Dermis blood vessel endothelial cell (primary cell): ENCODE data around the gene ARL14EPL. TPM values are rescaled to one million over a fixed set of nuclear protein-coding genes. Genes with fewer than 3 reads are reported as not detected.

Experiments used
- DNase-seq: peaks from one replicate; pipeline ENCODE4 v3.0.0; 2010
- total RNA-seq: library from RNA; depleted of rRNA; stranded (reverse); fragments of >200 nt; gene quantifications from 2 replicates; pipeline ENCODE4 v1.2.3, GENCODE V29; 2014

Gene ARL14EPL
- total RNA-seq = under 0.01 TPM in 1 of 2 replicates, not detected in the other

- DNase-seq = peak; percentile 91
Observed at GRCh38 chr5:116032094-116032517, at the start of gene ARL14EPL. TSS of gene ARL14EPL (plus strand) at chr5:116032472. CDS start at chr5:116051466, 18,994 bp downstream.

GRCh38 chr5:115983519-115983918 lies 48.8 kb upstream of the ARL14EPL start:
- DNase-seq = no peak

- DNase-seq = no peak
Observed at GRCh38 chr5:115985802-115986757, 46.2 kb upstream of the ARL14EPL start.

GRCh38 chr5:115988002-115988401 lies 44.3 kb upstream of the ARL14EPL start:
- no peak for DNase-seq

- DNase-seq = no peak
Observed at GRCh38 chr5:115992848-115993350, 39.4 kb upstream of the ARL14EPL start.

- DNase-seq = no peak
Observed at GRCh38 chr5:115995351-115995750, 36.9 kb upstream of the ARL14EPL start.

GRCh38 chr5:116002116-116002906 lies 30.0 kb upstream of the ARL14EPL start:
- DNase-seq = no peak

GRCh38 chr5:116004248-116004647 lies 28.0 kb upstream of the ARL14EPL start:
- no peak for DNase-seq

- no peak for DNase-seq
Observed at GRCh38 chr5:116009806-116010205, 22.5 kb upstream of the ARL14EPL start.

- no peak for DNase-seq
Observed at GRCh38 chr5:116011046-116011445, 21.2 kb upstream of the ARL14EPL start.

- DNase-seq = no peak
Observed at GRCh38 chr5:116013207-116013785, 19.0 kb upstream of the ARL14EPL start.

- no peak for DNase-seq
Observed at GRCh38 chr5:116013936-116014335, 18.3 kb upstream of the ARL14EPL start.

GRCh38 chr5:116023619-116024018 lies 8.7 kb upstream of the ARL14EPL start:
- DNase-seq = no peak

GRCh38 chr5:116025866-116026265 lies 6.4 kb upstream of the ARL14EPL start:
- no peak for DNase-seq

GRCh38 chr5:116032991-116033390 lies 719 bp downstream of the ARL14EPL start:
- no peak for DNase-seq

- DNase-seq = no peak
Observed at GRCh38 chr5:116035123-116035522, 2.9 kb downstream of the ARL14EPL start.

- peak; percentile 23 for DNase-seq
Observed at GRCh38 chr5:116037236-116037822, 5.1 kb downstream of the ARL14EPL start.

- DNase-seq = no peak
Observed at GRCh38 chr5:116038817-116039216, 6.5 kb downstream of the ARL14EPL start.

GRCh38 chr5:116042375-116042774 lies 10.1 kb downstream of the ARL14EPL start:
- no peak for DNase-seq

- no peak for DNase-seq
Observed at GRCh38 chr5:116044073-116044472, 11.8 kb downstream of the ARL14EPL start.

GRCh38 chr5:116045821-116046220 lies 13.5 kb downstream of the ARL14EPL start:
- no peak for DNase-seq

GRCh38 chr5:116046261-116046660 lies 14.0 kb downstream of the ARL14EPL start:
- DNase-seq = no peak
